HG03565 (cell line): ENCODE measurements around the gene FGF12.
A peak's percentile ranks its signal among the peaks of the same experiment; 100 is the strongest.

Source experiments
- ATAC-seq: cut with Tn5 transposase; IDR thresholded peaks from one replicate; pipeline ENCODE4 v1.9.1; 2021; ENCODE audit warnings: mild to moderate bottlenecking, moderate library complexity; ENCODE audit not compliant: unreplicated experiment

The FGF12 gene

GRCh38 chr3:192155194-192155593, 572.1 kb downstream of the FGF12 start:
- no peak for ATAC-seq

- ATAC-seq, result no peak
Measured at GRCh38 chr3:192133271-192133670, 594.1 kb downstream of the FGF12 start.

- ATAC-seq, result peak; percentile 88
Measured at GRCh38 chr3:192130534-192131132, 596.7 kb downstream of the FGF12 start.

GRCh38 chr3:192129586-192129985, 597.8 kb downstream of the FGF12 start:
- no peak for ATAC-seq

- ATAC-seq, result peak; percentile 57
Measured at GRCh38 chr3:192128922-192129321, 598.4 kb downstream of the FGF12 start.

- no peak for ATAC-seq
Measured at GRCh38 chr3:192128060-192128459, 599.3 kb downstream of the FGF12 start.

GRCh38 chr3:192122832-192123594, 604.3 kb downstream of the FGF12 start:
- peak; percentile 90 for ATAC-seq

GRCh38 chr3:192121923-192122322, 605.4 kb downstream of the FGF12 start:
- no peak for ATAC-seq

GRCh38 chr3:192108820-192109219, 618.5 kb downstream of the FGF12 start:
- ATAC-seq, result no peak

GRCh38 chr3:192106543-192106942, 620.8 kb downstream of the FGF12 start:
- no peak for ATAC-seq

GRCh38 chr3:192092388-192093005, 634.8 kb downstream of the FGF12 start:
- peak; percentile 54 for ATAC-seq

- no peak for ATAC-seq
Measured at GRCh38 chr3:192091831-192092230, 635.5 kb downstream of the FGF12 start.

GRCh38 chr3:192090586-192090985, 636.8 kb downstream of the FGF12 start:
- peak; percentile 56 for ATAC-seq
